ENCODE measurements around the gene MUL1.

Gene MUL1

GRCh38 chr1:20555758-20556120 is 47.8 kb upstream of the MUL1 start:
- no peaks in the 10 kb centered on the region for H3K9me3 ChIP-seq (ENCODE audit: control insufficient read depth, insufficient read depth, low read depth, low read length)
- CTCF ChIA-PET, result no interaction called here
- H3K27ac ChIP-seq (ENCODE audit: extremely low read depth, low read depth, low read length), result no peak overlapping the region
- H3K4me3 ChIP-seq (ENCODE audit: low read depth, low read length), result no peak overlapping the region
- peaks cover 6% of the 10 kb centered on the region; the same call in 1 of the 2 replicates for H3K4me1 ChIP-seq (ENCODE audit: control insufficient read depth, insufficient read depth, low read length)
- no peaks in the 10 kb centered on the region for H3K36me3 ChIP-seq (ENCODE audit: control insufficient read depth in 2 of 2, insufficient read depth in 1 of 2, low read length in 2 of 2)
- no peak for TF ChIP-seq ZNF747 (tag by site-specific recombination; IDR thresholded peaks at IDR 0.05)
- TF ChIP-seq YY1 (tag by site-specific recombination; IDR thresholded peaks at IDR 0.05), result no peak
- TF ChIP-seq OVOL3 (tag by site-specific recombination; IDR thresholded peaks at IDR 0.05), result no peak
- TF ChIP-seq MEIS1 (CRISPR knock-in tag; IDR thresholded peaks at IDR 0.05; ENCODE audit: borderline replicate concordance), result no peak
- TF ChIP-seq ZFP69B (tag by site-specific recombination; IDR thresholded peaks at IDR 0.05), result no peak
- TF ChIP-seq ZEB2 (tag by site-specific recombination; IDR thresholded peaks at IDR 0.05), result no peak
- TF ChIP-seq ZBTB10 (tag by site-specific recombination; IDR thresholded peaks at IDR 0.05), result no peak
- no peak for TF ChIP-seq ZNF398 (tag by site-specific recombination; IDR thresholded peaks at IDR 0.05)
- no peak for TF ChIP-seq ZNF768 (tag by site-specific recombination; IDR thresholded peaks at IDR 0.05)
- no peak for TF ChIP-seq ZNF2 (tag by site-specific recombination; IDR thresholded peaks at IDR 0.05)
- TF ChIP-seq GLIS2 (tag by site-specific recombination; IDR thresholded peaks at IDR 0.05), result no peak
- TF ChIP-seq WT1 (tag by site-specific recombination; IDR thresholded peaks at IDR 0.05), result no peak
- TF ChIP-seq KLF10 (tag by site-specific recombination; IDR thresholded peaks at IDR 0.05), result no peak
- TF ChIP-seq GFI1B (tag by site-specific recombination; IDR thresholded peaks at IDR 0.05), result no peak
- POLR2A ChIA-PET, result no interaction called here

GRCh38 chr1:20555025-20555757 is 47.2 kb upstream of the MUL1 start:
- POLR2A ChIA-PET, result no interaction called here
- H3K4me3 ChIP-seq (ENCODE audit: low read depth, low read length), result no peak overlapping the region
- H3K27ac ChIP-seq (ENCODE audit: extremely low read depth, low read depth, low read length), result no peak overlapping the region
- H3K9me3 ChIP-seq (ENCODE audit: control insufficient read depth, insufficient read depth, low read depth, low read length), result no peaks in the 10 kb centered on the region
- peaks cover 6% of the 10 kb centered on the region; the same call in 1 of the 2 replicates for H3K4me1 ChIP-seq (ENCODE audit: control insufficient read depth, insufficient read depth, low read length)
- CTCF ChIA-PET, result no interaction called here
- no peaks in the 10 kb centered on the region for H3K36me3 ChIP-seq (ENCODE audit: control insufficient read depth in 2 of 2, insufficient read depth in 1 of 2, low read length in 2 of 2)
- TF ChIP-seq ZNF121 (tag by site-specific recombination; IDR thresholded peaks at IDR 0.05), result no peak
- no peak for TF ChIP-seq INSM2 (tag by site-specific recombination; IDR thresholded peaks at IDR 0.05)
- no peak for TF ChIP-seq FEZF1 (tag by site-specific recombination; IDR thresholded peaks at IDR 0.05)
- TF ChIP-seq ZBTB26 (tag by site-specific recombination; optimal IDR thresholded peaks at IDR 0.05), result no peak
- no peak for TF ChIP-seq ZNF239 (tag by site-specific recombination; IDR thresholded peaks at IDR 0.05)
- no peak for TF ChIP-seq ZFP41 (tag by site-specific recombination; IDR thresholded peaks at IDR 0.05; ENCODE audit: borderline replicate concordance)
- no peak for TF ChIP-seq TSHZ1 (tag by site-specific recombination; IDR thresholded peaks at IDR 0.05; ENCODE audit: borderline replicate concordance)
- TF ChIP-seq ZNF560 (tag by site-specific recombination; IDR thresholded peaks at IDR 0.05; ENCODE audit: borderline replicate concordance), result no peak
- no peak for TF ChIP-seq ZNF10 (tag by site-specific recombination; IDR thresholded peaks at IDR 0.05)
- TF ChIP-seq ZNF223 (tag by site-specific recombination; IDR thresholded peaks at IDR 0.05), result no peak
- no peak for TF ChIP-seq EGR2 (tag by site-specific recombination; IDR thresholded peaks at IDR 0.05; ENCODE audit: low read depth)

All from HEK293 (cell line).